HepG2 (cell line): ENCODE data around the gene DPP8. TPM values are rescaled to one million over a fixed set of nuclear protein-coding genes. Genes with fewer than 3 reads are reported as not detected.

Experiments used
- FOXA3 ChIP-seq: IDR thresholded peaks from 2 replicates; pipeline ENCODE4 v1.6.1; 2016; ENCODE audit warnings: missing genetic modification reagents, missing compliant biosample characterization
- MIXL1 ChIP-seq: IDR thresholded peaks from 2 replicates; pipeline ENCODE4 v1.6.1; 2016
- RARA ChIP-seq: IDR thresholded peaks from 2 replicates; pipeline ENCODE4 v1.6.1; 2016; ENCODE audit warnings: missing genetic modification reagents, missing compliant biosample characterization
- SAFB2 ChIP-seq: sonication (generic); formaldehyde crosslinking; IDR thresholded peaks from 2 replicates; pipeline ENCODE4 v1.5.1; 2020; ENCODE audit warnings: missing genetic modification reagents, low read depth, mild to moderate bottlenecking, borderline replicate concordance
- YEATS4 ChIP-seq: sonication (generic); formaldehyde crosslinking; IDR thresholded peaks from 2 replicates; pipeline ENCODE4 v1.4.0; 2020; ENCODE audit warnings: missing genetic modification reagents, borderline replicate concordance
- ZNF263 ChIP-seq: sonication (generic); formaldehyde crosslinking; IDR thresholded peaks from 2 replicates; pipeline ENCODE4 v1.4.0; 2020; ENCODE audit warnings: missing genetic modification reagents
- ZNF451 ChIP-seq: sonication (generic); formaldehyde crosslinking; IDR thresholded peaks from 2 replicates; pipeline ENCODE4 v1.5.0; 2020; ENCODE audit warnings: mild to moderate bottlenecking, missing genetic modification reagents
- ZNF552 ChIP-seq: sonication (generic); formaldehyde crosslinking; IDR thresholded peaks from 2 replicates; pipeline ENCODE4 v1.9.0; 2022; ENCODE audit warnings: missing genetic modification reagents, mild to moderate bottlenecking, borderline replicate concordance
- ZNF660 ChIP-seq: sonication (generic); formaldehyde crosslinking; IDR thresholded peaks from 2 replicates; pipeline ENCODE4 v1.5.1; 2020; ENCODE audit warnings: mild to moderate bottlenecking, low read depth, missing genetic modification reagents, borderline replicate concordance
- ZNF674 ChIP-seq: sonication (generic); formaldehyde crosslinking; IDR thresholded peaks from 2 replicates; pipeline ENCODE4 v1.5.0; 2020; ENCODE audit warnings: low read depth, mild to moderate bottlenecking, missing genetic modification reagents
- ZSCAN31 ChIP-seq: sonication (generic); formaldehyde crosslinking; IDR thresholded peaks from 2 replicates; pipeline ENCODE4 v1.5.0; 2020; ENCODE audit warnings: low read depth, mild to moderate bottlenecking, missing genetic modification reagents
- polyA plus RNA-seq, 8 experiments: library from polyadenylated mRNA; depleted of rRNA in 3 of 8; stranded (reverse) in 7 of 8; unstranded in 1 of 8; fragments of >200 nt; fragmentation: Illumina TruSeq in 4 of 8; extraction: Trizol in 4 of 8; gene quantifications; 2 replicates each; pipeline versions ENCODE4 v1.2.1 to v1.2.3, GENCODE V29; 2011 to 2016; ENCODE audit warnings: low read depth in 4 of 8, missing spikeins in 1 of 8, mixed read lengths in 1 of 8; ENCODE audit not compliant: insufficient read depth in 1 of 8
- total RNA-seq, 5 experiments: library from RNA; depleted of rRNA; stranded (reverse); fragments of >200 nt; fragmentation: Illumina TruSeq; extraction: Trizol; gene quantifications; 2 replicates each; pipeline ENCODE4 v1.2.3, GENCODE V29; 2016; ENCODE audit warnings: low read depth in 1 of 5
- TF ChIP-seq, protein P1 (sequence below): sonication (generic); formaldehyde crosslinking; IDR thresholded peaks from 2 replicates; pipeline ENCODE4 v1.5.0; 2020; ENCODE audit warnings: mild to moderate bottlenecking, missing genetic modification reagents, borderline replicate concordance
- TF ChIP-seq, protein P2 (sequence below): sonication (generic); formaldehyde crosslinking; IDR thresholded peaks from 2 replicates; pipeline ENCODE4 v1.9.0; 2022; ENCODE audit warnings: low read depth, missing genetic modification reagents
- TF ChIP-seq, protein P3 (sequence below): sonication (generic); formaldehyde crosslinking; IDR thresholded peaks from 2 replicates; pipeline ENCODE4 v1.4.0; 2020; ENCODE audit warnings: missing genetic modification reagents
- TF ChIP-seq, protein P4 (sequence below): sonication (generic); formaldehyde crosslinking; IDR thresholded peaks from 2 replicates; pipeline ENCODE4 v1.4.0; 2020; ENCODE audit warnings: missing genetic modification reagents, mild to moderate bottlenecking, borderline replicate concordance

The DPP8 gene
- total and polyA plus RNA-seq, 2 of the 13 experiments (the other 11 are each of a cell fraction or from before 2014, with no cell fraction given) = 18.0 to 26.3 TPM

DNA sequence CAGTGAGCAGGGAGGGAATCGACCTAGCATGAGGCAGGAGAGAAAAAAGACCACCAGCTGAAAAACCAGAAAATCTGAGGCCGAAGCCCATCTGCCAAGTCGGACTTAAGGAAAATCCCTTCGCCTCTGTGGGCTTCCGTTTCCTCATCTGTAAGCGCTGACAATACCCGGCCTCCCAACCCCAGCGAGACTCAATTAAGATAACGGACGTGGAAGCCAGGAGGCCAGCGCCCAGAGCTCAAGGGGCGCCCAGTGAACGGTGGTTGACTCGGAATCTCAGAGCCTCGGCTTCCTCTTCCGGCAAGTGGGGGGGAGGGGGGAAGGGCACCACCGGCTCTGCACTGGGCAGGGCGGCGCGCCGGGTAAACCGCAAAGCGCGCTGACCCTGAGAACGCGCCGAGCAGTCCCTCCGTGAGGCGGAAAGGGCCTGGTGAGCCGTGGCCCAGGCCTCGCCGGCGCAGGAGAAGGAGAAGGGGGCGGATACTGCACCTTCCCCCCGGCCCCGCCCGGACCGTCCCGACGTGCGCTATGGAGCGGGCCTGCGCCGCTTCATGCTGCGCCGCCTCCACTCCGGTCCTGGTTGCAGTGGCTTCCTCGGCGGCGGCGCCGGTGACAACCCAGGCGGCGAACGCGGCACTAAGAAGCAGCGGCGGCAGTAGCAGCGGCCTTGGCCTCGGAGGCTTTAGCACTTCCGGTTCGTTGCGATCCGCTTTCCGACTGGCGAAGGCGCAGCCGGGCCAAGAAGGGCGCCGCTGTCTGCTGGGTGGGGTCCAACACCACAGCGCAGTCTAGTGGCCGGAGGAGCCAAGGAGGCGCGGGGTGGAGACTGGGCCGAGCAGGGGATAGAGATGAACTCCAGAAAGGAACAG, at the start of gene DPP8 (continued):
- TF ChIP-seq, protein P1, sequence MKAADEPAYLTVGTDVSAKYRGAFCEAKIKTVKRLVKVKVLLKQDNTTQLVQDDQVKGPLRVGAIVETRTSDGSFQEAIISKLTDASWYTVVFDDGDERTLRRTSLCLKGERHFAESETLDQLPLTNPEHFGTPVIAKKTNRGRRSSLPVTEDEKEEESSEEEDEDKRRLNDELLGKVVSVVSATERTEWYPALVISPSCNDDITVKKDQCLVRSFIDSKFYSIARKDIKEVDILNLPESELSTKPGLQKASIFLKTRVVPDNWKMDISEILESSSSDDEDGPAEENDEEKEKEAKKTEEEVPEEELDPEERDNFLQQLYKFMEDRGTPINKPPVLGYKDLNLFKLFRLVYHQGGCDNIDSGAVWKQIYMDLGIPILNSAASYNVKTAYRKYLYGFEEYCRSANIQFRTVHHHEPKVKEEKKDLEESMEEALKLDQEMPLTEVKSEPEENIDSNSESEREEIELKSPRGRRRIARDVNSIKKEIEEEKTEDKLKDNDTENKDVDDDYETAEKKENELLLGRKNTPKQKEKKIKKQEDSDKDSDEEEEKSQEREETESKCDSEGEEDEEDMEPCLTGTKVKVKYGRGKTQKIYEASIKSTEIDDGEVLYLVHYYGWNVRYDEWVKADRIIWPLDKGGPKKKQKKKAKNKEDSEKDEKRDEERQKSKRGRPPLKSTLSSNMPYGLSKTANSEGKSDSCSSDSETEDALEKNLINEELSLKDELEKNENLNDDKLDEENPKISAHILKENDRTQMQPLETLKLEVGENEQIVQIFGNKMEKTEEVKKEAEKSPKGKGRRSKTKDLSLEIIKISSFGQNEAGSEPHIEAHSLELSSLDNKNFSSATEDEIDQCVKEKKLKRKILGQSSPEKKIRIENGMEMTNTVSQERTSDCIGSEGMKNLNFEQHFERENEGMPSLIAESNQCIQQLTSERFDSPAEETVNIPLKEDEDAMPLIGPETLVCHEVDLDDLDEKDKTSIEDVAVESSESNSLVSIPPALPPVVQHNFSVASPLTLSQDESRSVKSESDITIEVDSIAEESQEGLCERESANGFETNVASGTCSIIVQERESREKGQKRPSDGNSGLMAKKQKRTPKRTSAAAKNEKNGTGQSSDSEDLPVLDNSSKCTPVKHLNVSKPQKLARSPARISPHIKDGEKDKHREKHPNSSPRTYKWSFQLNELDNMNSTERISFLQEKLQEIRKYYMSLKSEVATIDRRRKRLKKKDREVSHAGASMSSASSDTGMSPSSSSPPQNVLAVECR (CRISPR knock-in tag) = peak; percentile 97; the same call in 1 of the 2 replicates
- TF ChIP-seq SAFB2 (CRISPR knock-in tag) (peak; percentile 67; the same call in 1 of the 2 replicates), YEATS4 (CRISPR knock-in tag) (peak; percentile 94), ZSCAN31 (CRISPR knock-in tag) (peak; percentile 66; the same call in 1 of the 2 replicates), ZNF552 (peak; percentile 77; the same call in 1 of the 2 replicates), FOXA3 (peak; percentile 67), ZNF660 (CRISPR knock-in tag) (no peak), MIXL1 (CRISPR knock-in tag) (0 out of 2 replicates have a peak, but pooled peaks have one; percentile 24), ZNF451 (CRISPR knock-in tag) (peak; percentile 77), RARA (CRISPR knock-in tag) (peak; percentile 48; the same call in 1 of the 2 replicates), ZNF263 (CRISPR knock-in tag) (0 out of 2 replicates have a peak, but pooled peaks have one; percentile 27), ZNF674 (CRISPR knock-in tag) (no peak)
- TF ChIP-seq, protein P2, sequence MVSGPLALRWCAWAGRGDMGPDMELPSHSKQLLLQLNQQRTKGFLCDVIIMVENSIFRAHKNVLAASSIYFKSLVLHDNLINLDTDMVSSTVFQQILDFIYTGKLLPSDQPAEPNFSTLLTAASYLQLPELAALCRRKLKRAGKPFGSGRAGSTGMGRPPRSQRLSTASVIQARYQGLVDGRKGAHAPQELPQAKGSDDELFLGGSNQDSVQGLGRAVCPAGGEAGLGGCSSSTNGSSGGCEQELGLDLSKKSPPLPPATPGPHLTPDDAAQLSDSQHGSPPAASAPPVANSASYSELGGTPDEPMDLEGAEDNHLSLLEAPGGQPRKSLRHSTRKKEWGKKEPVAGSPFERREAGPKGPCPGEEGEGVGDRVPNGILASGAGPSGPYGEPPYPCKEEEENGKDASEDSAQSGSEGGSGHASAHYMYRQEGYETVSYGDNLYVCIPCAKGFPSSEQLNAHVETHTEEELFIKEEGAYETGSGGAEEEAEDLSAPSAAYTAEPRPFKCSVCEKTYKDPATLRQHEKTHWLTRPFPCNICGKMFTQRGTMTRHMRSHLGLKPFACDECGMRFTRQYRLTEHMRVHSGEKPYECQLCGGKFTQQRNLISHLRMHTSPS (CRISPR knock-in tag) = no peak; the same call in none of the 2 replicates
- TF ChIP-seq, protein P3, sequence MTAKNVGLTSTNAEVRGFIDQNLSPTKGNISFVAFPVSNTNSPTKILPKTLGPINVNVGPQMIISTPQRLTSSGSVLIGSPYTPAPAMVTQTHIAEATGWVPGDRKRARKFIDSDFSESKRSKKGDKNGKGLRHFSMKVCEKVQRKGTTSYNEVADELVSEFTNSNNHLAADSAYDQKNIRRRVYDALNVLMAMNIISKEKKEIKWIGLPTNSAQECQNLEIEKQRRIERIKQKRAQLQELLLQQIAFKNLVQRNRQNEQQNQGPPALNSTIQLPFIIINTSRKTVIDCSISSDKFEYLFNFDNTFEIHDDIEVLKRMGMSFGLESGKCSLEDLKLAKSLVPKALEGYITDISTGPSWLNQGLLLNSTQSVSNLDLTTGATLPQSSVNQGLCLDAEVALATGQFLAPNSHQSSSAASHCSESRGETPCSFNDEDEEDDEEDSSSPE (CRISPR knock-in tag) = peak; percentile 73
- TF ChIP-seq, protein P4, sequence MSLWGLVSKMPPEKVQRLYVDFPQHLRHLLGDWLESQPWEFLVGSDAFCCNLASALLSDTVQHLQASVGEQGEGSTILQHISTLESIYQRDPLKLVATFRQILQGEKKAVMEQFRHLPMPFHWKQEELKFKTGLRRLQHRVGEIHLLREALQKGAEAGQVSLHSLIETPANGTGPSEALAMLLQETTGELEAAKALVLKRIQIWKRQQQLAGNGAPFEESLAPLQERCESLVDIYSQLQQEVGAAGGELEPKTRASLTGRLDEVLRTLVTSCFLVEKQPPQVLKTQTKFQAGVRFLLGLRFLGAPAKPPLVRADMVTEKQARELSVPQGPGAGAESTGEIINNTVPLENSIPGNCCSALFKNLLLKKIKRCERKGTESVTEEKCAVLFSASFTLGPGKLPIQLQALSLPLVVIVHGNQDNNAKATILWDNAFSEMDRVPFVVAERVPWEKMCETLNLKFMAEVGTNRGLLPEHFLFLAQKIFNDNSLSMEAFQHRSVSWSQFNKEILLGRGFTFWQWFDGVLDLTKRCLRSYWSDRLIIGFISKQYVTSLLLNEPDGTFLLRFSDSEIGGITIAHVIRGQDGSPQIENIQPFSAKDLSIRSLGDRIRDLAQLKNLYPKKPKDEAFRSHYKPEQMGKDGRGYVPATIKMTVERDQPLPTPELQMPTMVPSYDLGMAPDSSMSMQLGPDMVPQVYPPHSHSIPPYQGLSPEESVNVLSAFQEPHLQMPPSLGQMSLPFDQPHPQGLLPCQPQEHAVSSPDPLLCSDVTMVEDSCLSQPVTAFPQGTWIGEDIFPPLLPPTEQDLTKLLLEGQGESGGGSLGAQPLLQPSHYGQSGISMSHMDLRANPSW (CRISPR knock-in tag) = peak; percentile 85; the same call in 1 of the 2 replicates
